ENCODE data around the gene KIAA1217.

Gene KIAA1217

GRCh38 chr10:24207781-24208611 lies 942 bp upstream of the KIAA1217 start:
- no peak for DNase-seq

GRCh38 chr10:24209432-24209771 lies 464 bp downstream of the KIAA1217 start:
- DNase-seq: no peak

DNA sequence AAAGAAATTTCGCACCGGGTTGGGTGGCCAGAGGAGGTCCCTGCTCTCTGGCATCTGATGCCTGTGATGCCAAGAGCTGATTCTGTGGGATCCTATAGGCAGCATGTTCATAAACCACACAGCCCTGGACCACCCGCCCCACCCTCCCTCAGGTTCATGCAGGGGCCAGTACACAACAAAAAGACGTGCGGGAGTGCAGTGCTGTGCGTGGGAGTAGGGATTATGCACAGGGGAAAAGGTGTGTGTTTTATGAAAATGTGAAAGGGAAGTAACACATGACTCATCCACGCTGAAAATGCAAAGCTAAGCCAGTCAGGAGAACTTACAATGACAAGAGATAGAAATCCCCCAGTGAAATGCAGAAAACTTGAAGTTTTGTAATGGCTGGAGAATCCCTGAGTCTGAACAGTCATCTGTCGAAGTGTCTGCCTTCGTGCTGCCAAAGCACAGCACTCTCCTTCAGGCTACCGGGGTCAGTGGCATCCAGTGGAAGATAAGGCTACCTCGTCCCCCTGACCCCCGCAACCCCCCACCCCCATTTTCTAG lies 1.1 kb downstream of the KIAA1217 start:
- DNase-seq: peak in 1 of 2 experiments; percentile 22

- DNase-seq: no peak
Measured at GRCh38 chr10:24210501-24210900, 1.6 kb downstream of the KIAA1217 start.

- no peak for DNase-seq
Measured at GRCh38 chr10:24213266-24213665, 4.3 kb downstream of the KIAA1217 start.

- DNase-seq: no peak
Measured at GRCh38 chr10:24213881-24214280, 4.9 kb downstream of the KIAA1217 start.

DNA sequence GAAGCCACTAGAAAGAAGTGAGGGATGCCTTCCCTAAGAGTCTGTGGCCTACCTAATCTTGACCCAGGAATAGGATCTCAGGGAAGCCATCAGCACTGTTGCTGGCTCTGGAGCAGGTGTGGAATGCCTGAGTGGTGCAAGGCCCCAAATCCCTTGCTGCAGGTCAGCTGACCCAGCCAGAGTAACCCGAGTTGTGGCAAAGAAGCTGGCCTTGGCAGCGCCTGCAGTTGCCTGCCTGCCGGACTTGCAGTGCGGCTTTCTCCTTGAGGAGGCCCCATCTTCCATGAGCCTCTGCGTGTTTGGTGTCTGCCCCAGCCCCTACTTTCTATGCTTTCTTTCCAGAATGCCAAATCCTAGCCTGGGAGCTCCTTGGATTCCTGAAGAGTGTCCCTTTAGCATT lies 5.8 kb downstream of the KIAA1217 start:
- no peak for DNase-seq

DNA sequence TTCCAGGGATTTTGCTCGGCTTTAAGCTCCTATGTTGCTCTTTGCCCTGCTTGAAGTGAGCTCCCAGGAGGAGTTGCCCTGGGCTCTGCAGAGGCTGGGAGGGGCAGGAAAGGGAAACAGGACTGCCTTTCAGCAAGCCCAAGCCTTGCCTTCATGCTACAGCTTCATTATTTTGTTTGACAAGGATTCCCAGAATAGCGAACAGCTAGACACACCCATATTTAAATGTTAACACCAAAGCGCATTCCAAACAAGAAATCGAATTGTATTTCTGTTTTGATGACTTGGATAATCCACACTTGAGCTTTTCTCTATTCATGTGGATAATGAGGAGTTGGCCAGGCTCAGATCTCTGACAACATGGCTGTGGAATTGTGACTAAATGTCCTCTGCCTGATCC lies 6.3 kb downstream of the KIAA1217 start:
- DNase-seq: peak in 1 of 2 experiments; percentile 13

DNA sequence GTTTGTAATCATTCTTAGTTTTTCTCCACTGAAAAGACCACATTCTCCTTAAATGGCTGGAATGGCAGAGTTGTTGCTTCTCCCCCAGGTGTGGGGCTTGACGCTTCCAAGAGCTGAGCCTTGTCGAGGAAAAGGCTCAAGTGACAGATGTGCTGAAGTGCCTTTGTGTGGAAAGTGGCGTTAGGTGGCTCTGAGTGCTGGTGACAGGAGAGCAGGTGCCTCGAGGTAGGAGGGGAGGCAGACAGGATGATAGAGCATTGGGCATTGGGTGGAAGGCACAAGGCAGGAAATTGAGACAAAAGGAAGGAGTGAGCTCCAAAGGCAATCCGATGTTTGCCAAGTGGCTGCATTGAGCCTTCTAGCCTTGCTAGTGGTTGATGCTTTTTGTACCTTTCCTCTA lies 6.7 kb downstream of the KIAA1217 start:
- DNase-seq: no peak

DNA sequence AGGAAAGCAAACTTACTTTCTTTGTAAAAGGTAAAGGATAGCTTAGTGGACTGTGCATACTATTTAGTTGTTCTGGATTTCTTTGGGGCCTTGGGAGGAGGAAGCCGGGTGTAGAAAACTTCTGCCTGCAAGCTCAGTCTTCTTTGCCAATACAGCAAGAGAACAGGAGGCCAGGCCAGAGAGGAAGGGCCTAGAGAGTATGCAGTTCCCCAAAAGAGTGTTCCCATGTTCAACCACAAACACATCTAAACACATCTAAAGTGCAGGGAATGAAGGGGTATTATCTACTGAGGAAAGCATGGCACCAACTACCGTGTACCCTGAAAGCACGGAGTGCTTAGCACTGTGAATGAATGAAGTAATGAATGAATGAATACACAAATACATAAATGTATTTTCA lies 11.0 kb downstream of the KIAA1217 start:
- no peak for DNase-seq

- DNase-seq: no peak
Measured at GRCh38 chr10:24223341-24223740, 14.4 kb downstream of the KIAA1217 start.

GRCh38 chr10:24223953-24224352 lies 15.0 kb downstream of the KIAA1217 start:
- no peak for DNase-seq

DNA sequence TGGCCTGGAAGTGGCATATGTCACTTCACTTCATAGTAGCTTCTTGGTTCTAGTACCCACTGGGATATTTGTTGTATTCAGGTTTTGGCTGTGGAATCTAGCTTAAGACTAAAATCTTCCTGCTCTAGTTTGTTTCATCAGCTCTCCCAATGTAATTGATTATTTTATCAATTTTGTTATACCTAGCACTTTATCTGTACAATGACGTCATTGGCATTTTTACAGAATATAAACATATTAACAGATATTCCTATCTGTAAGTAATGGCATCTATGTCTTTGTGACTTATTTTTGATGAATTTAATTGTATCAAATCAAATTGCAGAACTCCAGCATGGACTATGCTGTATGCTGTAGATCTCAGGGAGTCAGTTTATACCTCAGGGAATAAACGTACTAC lies 19.7 kb downstream of the KIAA1217 start:
- no peak for DNase-seq

DNA sequence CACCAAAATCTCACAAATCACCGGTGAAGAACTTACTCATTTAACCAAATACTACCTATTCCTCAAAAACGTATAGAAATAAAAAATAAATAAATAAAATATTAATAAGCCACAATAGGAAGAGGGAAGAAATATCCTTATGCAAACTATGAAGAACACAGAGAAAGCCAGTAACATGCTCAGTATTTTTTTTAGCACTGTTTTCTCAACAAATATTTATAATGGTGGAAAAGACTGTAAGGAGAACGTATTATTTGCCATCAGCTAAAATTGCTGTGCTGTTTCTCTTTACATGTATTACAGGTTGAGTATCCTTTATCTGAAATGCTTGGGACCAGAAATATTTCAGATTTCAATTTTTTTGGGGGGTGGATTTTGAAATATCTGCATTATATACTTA lies 21.0 kb downstream of the KIAA1217 start:
- DNase-seq: no peak

GRCh38 chr10:24231200-24231599 lies 22.3 kb downstream of the KIAA1217 start:
- no peak for DNase-seq

DNA sequence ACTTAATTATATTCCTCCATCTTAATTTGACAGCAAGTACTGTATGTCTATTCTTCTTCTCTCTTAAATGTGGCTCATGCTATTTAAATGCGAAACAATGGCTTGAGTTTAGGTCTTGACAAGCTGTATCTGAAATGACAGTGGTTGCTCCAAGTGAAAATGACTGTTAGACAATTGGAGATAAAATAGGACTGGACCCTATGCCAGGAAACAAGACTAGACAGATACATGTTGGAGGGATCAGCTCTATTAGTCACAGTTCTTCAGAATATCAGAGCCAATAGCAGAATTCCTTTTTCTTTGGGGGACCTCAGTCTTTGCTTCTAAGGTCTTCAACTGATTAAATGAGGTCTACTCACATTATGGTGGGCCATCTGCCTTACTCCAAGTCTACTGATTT lies 25.8 kb downstream of the KIAA1217 start:
- no peak for DNase-seq

DNA sequence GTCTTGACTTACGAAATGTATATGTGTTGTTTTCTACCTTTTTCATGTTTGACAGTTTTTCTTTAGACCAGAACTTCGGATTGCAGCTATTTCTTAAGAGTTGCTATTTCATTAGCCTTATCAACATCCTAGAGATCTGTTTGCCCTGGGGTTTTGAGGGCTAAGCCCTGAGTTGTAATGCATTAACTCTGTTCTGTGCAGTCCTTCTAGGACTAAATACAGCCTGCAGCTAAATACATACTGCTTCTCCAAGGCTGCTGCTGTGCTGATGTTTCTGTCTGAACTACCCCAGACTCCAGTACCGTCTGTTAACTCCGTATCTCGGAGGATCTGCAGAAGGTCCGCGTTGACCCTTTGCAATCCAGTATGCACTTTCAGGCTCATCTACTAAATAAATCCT lies 26.5 kb downstream of the KIAA1217 start:
- DNase-seq: no peak

DNA sequence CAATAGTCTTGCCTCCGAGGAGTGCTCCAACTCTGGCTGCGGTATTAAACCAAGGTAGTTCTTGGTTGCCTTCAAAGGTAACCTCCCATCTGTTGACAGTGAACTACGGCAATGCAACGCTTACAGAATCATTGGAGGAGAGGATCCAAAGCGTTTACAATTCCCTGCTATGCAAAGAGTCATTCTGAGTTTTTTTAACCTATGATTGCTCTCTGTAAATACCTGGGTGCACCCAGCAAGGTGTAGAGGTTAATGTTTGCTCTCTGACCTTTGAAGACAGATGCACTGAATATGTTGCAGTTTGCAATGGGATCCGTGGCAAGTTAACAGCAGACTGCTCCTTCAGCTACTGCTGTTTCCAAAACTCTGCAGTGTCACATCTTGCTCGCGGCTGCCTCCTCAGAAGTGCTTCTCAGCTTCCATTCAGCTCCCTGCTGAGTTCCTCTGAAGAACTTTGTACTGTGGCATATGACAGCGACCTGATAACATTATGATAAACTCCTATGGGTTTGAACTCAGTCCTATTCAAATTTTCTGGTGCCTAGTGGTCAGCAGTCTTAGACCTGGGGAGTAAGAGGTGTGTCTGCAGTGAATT lies 29.0 kb downstream of the KIAA1217 start:
- DNase-seq: peak; percentile 10 to 34

- DNase-seq: peak; percentile 70 to 81
Measured at GRCh38 chr10:24238519-24239247, 29.7 kb downstream of the KIAA1217 start.

DNA sequence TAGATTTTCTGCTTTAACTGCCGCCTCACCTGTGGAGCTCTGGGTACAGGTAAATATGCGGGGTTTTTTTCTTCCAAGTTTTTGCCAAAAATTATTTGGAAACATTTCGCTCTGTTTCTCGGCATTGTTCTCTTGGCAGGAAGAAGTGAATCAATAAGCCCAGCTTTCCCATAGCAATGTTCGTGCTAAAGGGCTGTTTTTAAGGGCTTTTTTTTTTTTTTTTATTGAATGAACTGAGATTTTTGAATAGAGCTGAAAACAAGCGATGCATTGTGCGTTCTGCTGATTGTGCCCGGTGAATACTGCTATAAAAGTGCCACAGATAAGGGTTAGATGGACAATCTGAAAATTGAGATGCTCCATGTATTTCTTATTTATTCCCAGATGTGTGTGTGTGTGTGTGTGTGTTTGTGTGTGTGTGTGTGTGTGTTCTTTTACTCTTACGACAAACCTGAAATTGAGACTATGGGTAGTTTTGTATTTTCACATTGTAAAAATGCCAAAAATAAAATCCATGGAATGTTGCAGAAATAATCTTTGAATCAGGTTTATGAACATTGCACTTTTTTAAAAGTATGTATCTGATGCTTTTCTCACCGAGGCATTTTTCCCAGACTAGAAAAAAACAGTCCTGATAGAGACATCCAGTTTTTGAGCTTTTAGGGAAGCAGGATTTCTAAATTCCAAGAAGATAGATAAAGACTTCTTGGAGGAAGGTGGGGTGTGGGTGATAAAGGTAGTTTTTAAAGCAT lies 30.5 kb downstream of the KIAA1217 start:
- peak in 1 of 2 experiments; percentile 32 for DNase-seq

- peak; percentile 65 to 75 for DNase-seq
Measured at GRCh38 chr10:24240041-24240751, 31.3 kb downstream of the KIAA1217 start.

DNA sequence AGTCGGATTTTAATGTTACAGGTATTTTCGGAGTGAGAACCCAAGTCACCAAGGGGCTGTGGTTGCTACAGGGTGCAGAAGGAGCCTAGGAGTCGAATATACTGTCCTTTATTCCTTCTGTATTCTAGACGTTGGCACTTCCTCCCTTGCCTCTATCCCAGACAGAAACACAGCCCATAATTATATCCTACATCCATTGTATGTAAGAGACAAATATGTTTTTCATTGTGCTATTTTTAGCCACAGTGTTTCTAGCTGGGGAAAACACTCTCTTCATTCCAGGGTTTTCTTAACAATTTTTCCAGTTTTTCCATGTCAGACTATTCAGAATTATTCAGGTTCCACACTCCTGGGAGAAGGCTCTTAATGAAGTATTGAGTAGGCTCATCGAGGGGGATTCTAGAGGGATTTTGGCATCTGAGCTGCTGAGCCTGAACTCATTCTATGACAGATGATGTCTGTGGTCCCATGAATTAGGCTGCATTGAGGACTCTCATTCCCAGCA lies 32.6 kb downstream of the KIAA1217 start:
- DNase-seq: no peak

All from NCI-H526 (cell line).